Mucosa of gallbladder (tissue), 1 donor: ENCODE data around the gene OR1L6. TPM values are rescaled to one million over a fixed set of nuclear protein-coding genes. Genes with fewer than 3 reads are reported as not detected.

Source experiments
- total RNA-seq: library from RNA; stranded (reverse); gene quantifications from one replicate; pipeline ENCODE4 v1.2.1, GENCODE V29; 2021
- donor health status: DM: no; HTN: no; CAD: no.

OR1L6 gene
- total RNA-seq, 1 donor from 2014 or later = not detected

Other genes starting within 250 kb of the OR1L6 start
- not detected for gene OR1J2, start 231.5 kb upstream of the OR1L6 start, total RNA-seq
- gene OR1J4, start 223.2 kb upstream of the OR1L6 start, total RNA-seq = not detected
- gene OR1N1, start 215.0 kb upstream of the OR1L6 start, total RNA-seq = not detected
- gene OR1N2, start 189.2 kb upstream of the OR1L6 start, total RNA-seq = not detected
- gene OR1L8, start 158.9 kb upstream of the OR1L6 start, total RNA-seq = not detected
- not detected for gene OR1Q1, start 127.6 kb upstream of the OR1L6 start, total RNA-seq
- not detected for gene OR1B1, start 84.7 kb upstream of the OR1L6 start, total RNA-seq
- not detected for gene OR1L1, start 80.6 kb upstream of the OR1L6 start, total RNA-seq
- gene OR1L3, start 67.2 kb upstream of the OR1L6 start, total RNA-seq = not detected
- gene OR1L4, start 18.3 kb upstream of the OR1L6 start, total RNA-seq = not detected
- not detected for gene OR5C1, start 46.6 kb downstream of the OR1L6 start, total RNA-seq
- not detected for gene OR1K1, start 57.8 kb downstream of the OR1L6 start, total RNA-seq
- gene PDCL, start 86.3 kb downstream of the OR1L6 start, total RNA-seq = 22.9 TPM
- 39.9 TPM for gene RC3H2, start 163.1 kb downstream of the OR1L6 start, total RNA-seq
- 7.2 TPM for gene ZBTB6, start 171.0 kb downstream of the OR1L6 start, total RNA-seq
- 8.4 TPM for gene ZBTB26, start 189.2 kb downstream of the OR1L6 start, total RNA-seq
- 55.6 TPM for gene RABGAP1, start 198.7 kb downstream of the OR1L6 start, total RNA-seq